GM18502 (cell line): ENCODE results near the gene ADPRH.
"Not testable (repeated sequence)": the region's sequence is repeated elsewhere in the genome, so short reads cannot be mapped to it uniquely, and the experiment has no call there.

ENCODE experiments used
- ATAC-seq: cut with Tn5 transposase; IDR thresholded peaks from one replicate; pipeline ENCODE4 v1.9.1; 2021; ENCODE audit warnings: mild to moderate bottlenecking; ENCODE audit not compliant: unreplicated experiment, poor library complexity

Gene ADPRH

DNA sequence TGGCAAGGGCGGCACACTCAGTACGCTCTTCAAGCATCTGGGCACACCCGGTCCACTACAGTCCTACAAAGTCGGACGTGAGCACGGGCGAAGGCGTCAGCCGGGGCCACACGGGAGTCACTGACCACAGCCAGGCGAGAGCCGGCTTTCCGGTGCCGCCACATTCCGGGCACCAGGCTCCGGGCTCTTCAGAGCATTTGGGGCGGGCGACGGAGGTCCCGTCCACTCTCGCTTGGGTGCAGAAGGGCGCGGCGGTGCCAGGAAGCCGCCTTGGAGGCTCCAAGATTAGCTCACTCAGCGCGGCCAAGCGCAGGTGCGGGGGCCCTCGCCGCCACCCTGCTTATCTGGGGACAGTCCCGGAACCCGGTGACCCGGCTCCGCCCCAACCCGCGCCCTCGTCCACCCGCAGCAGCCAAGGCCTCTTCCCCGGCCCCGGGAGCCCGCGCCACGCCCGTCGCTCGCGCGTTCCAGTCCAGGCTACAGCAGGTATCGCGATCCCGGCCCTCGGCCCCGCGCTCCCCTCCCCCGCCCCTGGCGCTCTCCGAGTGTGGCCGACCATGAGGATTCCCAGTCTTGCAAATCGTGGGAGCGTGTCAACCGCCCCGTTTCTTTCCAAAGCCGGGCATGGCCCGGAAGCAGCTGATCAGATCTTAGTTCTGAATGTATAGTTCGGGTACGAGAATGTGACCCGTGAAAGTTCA is at the start of gene ADPRH:
TSS of gene ADPRH (plus strand) at position 127 of the 701 bp plus-strand sequence. CDS start 2,678 bp downstream, outside the sequence.
- peak; percentile 64 for ATAC-seq

GRCh38 chr3:119529883-119530282 is 49.4 kb upstream of the ADPRH start:
- no peak for ATAC-seq

GRCh38 chr3:119530456-119530855 is 48.8 kb upstream of the ADPRH start:
- no peak for ATAC-seq

DNA sequence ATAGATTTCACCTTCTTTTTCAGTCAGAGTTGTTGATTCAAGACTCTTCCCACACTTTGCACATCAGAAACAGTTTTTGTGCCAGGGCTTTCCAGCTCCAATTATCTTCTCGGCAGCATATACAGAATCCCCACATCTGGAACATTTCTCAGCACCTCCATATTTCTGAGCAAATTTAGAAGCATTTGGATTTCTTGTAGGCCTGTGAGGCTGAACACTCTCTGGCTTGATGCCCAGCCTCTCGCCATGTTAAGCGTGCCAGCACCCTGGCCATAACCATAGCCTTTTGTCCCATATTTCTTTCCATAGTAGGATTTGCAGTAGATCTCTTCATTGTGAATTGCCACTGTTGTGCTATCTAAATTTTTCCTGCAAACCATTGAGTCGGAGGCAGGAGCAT is 48.1 kb upstream of the ADPRH start:
- ATAC-seq = no peak

GRCh38 chr3:119534296-119534695 is 45.0 kb upstream of the ADPRH start:
- no peak for ATAC-seq

DNA sequence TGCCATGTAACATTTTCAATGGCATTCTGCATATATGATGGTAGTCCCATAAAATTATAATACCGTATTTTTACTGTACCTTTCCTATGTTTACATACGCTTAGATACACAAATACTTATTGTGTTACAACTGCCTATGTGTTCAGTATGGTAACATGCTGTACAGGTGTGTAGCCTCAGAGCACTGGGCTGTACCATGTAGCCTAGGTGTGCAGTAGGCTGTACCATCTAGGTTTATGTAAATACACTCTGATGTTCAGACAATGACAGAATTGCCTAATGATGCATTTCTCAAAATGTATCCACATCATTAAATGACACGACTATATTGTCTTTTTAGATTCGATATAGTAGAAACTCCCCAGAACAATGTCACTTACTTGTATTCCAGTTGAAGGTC is 42.5 kb upstream of the ADPRH start:
- ATAC-seq = no peak

GRCh38 chr3:119538772-119539171 is 40.5 kb upstream of the ADPRH start:
- no peak for ATAC-seq

GRCh38 chr3:119541547-119541946 is 37.7 kb upstream of the ADPRH start:
- ATAC-seq = no peak

- ATAC-seq = no peak
These were observed 37.0 kb upstream of the ADPRH start for GRCh38 chr3:119542168-119542767.

GRCh38 chr3:119543147-119543546 is 36.1 kb upstream of the ADPRH start:
- ATAC-seq = no peak

DNA sequence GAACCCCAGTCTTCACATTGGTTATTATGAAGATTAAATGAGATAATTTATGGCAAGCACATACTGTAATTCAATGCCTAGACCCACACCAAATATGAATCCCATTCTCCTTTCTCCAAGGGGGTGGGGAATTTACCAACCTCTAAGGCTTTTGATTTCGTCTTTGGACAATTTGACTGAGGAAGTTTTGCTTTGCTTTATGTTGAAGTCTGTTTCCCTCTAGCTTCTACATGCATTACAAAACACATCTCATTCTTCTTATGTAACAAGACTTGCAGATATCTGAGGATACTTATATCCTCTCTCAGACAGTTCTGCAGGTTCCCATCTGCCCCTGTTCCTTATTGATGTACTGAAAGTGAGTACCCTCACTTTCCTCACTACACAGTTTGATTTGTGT is 32.1 kb upstream of the ADPRH start:
- no peak for ATAC-seq

GRCh38 chr3:119548341-119548740 is 31.0 kb upstream of the ADPRH start:
- ATAC-seq = no peak

- ATAC-seq = peak; percentile 41
These were observed 28.9 kb upstream of the ADPRH start for GRCh38 chr3:119550192-119550910.

DNA sequence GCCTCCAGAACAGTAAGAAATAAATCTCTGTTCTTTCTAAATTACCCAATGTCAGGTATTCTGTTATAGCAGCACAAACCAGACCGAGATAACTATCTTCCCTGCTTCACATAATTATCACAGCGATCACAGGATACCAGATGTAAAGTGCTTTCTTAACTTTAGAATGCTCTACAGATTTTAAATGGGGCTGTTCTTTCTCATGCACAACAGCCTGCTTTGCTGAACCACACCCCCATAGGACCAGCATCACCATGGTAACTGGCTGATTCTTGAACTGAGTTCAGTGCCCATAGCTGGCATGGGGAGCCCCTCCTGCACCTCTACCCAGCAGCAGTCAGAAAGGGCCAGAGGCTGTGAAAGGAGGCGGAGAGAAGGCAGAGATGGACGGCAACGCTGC is 27.7 kb upstream of the ADPRH start:
- ATAC-seq = no peak

DNA sequence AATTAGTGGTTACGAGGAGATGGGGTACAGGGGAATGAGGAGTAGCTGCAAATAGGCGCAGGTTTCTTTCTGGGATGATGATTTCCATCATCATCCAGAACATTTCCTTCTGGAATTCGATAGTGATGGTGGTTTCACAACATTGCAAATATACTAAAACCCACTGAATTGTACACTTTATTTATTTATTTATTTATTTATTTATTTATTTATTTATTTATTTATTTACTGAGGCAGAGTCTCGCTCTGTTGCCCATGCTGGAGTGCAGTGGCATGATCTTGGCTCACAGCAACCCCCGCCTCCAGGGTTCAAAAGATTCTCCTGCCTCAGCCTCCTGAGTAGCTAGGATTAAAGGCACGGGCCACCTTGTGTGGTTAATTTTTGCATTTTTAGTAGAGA is 26.4 kb upstream of the ADPRH start:
- ATAC-seq = not testable (repeated sequence)

- ATAC-seq = no peak
These were observed 25.4 kb upstream of the ADPRH start for GRCh38 chr3:119553823-119554415.

GRCh38 chr3:119555309-119555735 is 24.0 kb upstream of the ADPRH start:
- ATAC-seq = no peak

GRCh38 chr3:119555929-119556328 is 23.4 kb upstream of the ADPRH start:
- ATAC-seq = no peak

- no peak for ATAC-seq
These were observed 22.0 kb upstream of the ADPRH start for GRCh38 chr3:119557192-119557876.

DNA sequence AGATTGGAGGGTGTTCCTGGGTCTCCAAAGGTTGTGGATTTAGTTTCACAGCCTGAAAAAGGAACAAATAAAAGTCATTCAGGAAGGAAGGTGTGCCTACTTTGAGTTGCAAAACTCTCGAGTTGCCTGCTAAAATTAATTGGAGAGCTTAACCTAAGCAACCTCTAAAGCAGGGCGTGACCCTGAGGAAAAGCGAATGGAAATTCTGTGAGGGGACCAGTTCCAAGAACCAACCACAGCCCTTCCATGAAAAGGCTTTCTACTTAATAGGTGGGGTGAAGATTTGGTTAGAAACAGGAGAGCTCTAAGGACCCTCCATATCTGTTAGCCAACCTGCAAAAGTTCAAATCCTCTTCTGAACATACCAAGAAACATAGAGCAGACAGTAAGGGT is 21.4 kb upstream of the ADPRH start:
- ATAC-seq = no peak
